Prostate gland (tissue), 2 donors: ENCODE results near the gene NID1.

Experiments used
- POLR2A ChIP-seq: fragments of 450-650 bp; IDR thresholded peaks from one replicate; pipeline ENCODE4 v1.6.1; 2016; ENCODE audit warnings: antibody characterized with exemption, mild to moderate bottlenecking
- POLR2AphosphoS5 ChIP-seq: sonication (generic); formaldehyde crosslinking; IDR thresholded peaks from one replicate; pipeline ENCODE4 v1.6.1; 2017; ENCODE audit warnings: antibody characterized with exemption
- TF ChIP-seq, protein P1 (sequence below), 4 experiments: fragments of 200-600 bp in 2 of 4; fragments of 450-650 bp in 2 of 4; sonication (generic) in 2 of 4; IDR thresholded peaks; 1 replicate in 3 of 4; 2 replicates in 1 of 4; pipeline ENCODE4 v1.5.1; 2016 to 2019; ENCODE audit warnings: antibody characterized with exemption in 4 of 4, mild to moderate bottlenecking in 2 of 4, moderate library complexity in 2 of 4

DNA sequence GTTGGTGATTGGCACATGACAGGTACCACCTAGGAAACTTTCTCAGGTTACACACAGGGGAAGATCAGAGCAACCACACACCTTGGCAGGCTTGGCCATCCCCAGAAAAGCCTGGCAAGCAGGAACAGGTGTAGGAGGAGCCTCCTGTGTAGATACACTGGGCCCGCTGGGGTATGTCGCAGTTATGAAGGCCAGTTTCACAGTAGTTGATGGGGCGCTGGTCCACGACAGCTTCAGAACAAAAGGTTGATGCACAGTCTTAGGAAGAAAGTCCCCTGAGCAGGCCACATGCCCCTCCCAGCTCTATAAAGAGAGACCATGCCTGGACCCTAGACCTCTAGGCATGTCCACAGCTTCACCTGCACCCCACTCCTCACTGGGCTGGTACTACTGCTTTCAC lies 51.6 kb downstream of the NID1 start:
- TF ChIP-seq, protein P1, sequence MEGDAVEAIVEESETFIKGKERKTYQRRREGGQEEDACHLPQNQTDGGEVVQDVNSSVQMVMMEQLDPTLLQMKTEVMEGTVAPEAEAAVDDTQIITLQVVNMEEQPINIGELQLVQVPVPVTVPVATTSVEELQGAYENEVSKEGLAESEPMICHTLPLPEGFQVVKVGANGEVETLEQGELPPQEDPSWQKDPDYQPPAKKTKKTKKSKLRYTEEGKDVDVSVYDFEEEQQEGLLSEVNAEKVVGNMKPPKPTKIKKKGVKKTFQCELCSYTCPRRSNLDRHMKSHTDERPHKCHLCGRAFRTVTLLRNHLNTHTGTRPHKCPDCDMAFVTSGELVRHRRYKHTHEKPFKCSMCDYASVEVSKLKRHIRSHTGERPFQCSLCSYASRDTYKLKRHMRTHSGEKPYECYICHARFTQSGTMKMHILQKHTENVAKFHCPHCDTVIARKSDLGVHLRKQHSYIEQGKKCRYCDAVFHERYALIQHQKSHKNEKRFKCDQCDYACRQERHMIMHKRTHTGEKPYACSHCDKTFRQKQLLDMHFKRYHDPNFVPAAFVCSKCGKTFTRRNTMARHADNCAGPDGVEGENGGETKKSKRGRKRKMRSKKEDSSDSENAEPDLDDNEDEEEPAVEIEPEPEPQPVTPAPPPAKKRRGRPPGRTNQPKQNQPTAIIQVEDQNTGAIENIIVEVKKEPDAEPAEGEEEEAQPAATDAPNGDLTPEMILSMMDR (IDR thresholded peaks at IDR 0.05), result no peak
- TF ChIP-seq POLR2A (no peak), POLR2AphosphoS5 (no peak)
